ENCODE results near the gene HLX.

The HLX gene, protein sequence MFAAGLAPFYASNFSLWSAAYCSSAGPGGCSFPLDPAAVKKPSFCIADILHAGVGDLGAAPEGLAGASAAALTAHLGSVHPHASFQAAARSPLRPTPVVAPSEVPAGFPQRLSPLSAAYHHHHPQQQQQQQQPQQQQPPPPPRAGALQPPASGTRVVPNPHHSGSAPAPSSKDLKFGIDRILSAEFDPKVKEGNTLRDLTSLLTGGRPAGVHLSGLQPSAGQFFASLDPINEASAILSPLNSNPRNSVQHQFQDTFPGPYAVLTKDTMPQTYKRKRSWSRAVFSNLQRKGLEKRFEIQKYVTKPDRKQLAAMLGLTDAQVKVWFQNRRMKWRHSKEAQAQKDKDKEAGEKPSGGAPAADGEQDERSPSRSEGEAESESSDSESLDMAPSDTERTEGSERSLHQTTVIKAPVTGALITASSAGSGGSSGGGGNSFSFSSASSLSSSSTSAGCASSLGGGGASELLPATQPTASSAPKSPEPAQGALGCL

GRCh38 chr1:220879076-220879508, at the start of gene HLX:
HLX (plus strand) TSS chr1:220879443; CDS start chr1:220879858, 415 bp downstream.
- peak; percentile 89 for DNase-seq
- TF ChIP-seq EZH2phosphoT487 (IDR thresholded peaks at IDR 0.05; ENCODE audit: low read length), result no peak
- no peak for TF ChIP-seq EZH2 (optimal IDR thresholded peaks at IDR 0.05; ENCODE audit: low read depth, low read length)
- TF ChIP-seq CTCF (IDR thresholded peaks at IDR 0.05; ENCODE audit: low read length), result no peak
- Histone ChIP-seq H2AFZ (ENCODE audit: low read length) (peak within 1 kb of the TSS; percentile 97), H3K36me3 (replicated peaks; ENCODE audit: insufficient read depth, low read length) (no peaks in the 10 kb centered on the region), H3K4me1 (ENCODE audit: low read length) (peaks cover 7% of the 10 kb centered on the region; the same call in 1 of the 2 replicates), H3K9me2 (replicated peaks; ENCODE audit: insufficient read depth, low read length) (no peaks in the 10 kb centered on the region), H3K9ac (ENCODE audit: low read length) (peak within 1 kb of the TSS; percentile 66; the same call in 1 of the 2 replicates), H4K20me1 (ENCODE audit: insufficient read depth, low read length) (no peaks in the 10 kb centered on the region), H3K79me2 (ENCODE audit: low read length) (no peaks in the 10 kb centered on the region), H3K4me2 (ENCODE audit: low read depth, low read length) (peak within 1 kb of the TSS; percentile 79), H3K27me3 (replicated peaks; ENCODE audit: insufficient read depth, low read length) (no peaks in the 10 kb centered on the region), H3F3A (ENCODE audit: insufficient read depth, low read length) (0 out of 2 replicates have a peak, but pooled peaks cover 3% of the 10 kb centered on the region), H3K4me3 (ENCODE audit: low read length) (peak within 1 kb of the TSS; percentile 88), H3K27ac (ENCODE audit: low read length) (peak within 1 kb of the TSS; percentile 49; the same call in 1 of the 2 replicates), H3K9me3 (replicated peaks; ENCODE audit: insufficient read depth, low read length) (no peaks in the 10 kb centered on the region)

DNA sequence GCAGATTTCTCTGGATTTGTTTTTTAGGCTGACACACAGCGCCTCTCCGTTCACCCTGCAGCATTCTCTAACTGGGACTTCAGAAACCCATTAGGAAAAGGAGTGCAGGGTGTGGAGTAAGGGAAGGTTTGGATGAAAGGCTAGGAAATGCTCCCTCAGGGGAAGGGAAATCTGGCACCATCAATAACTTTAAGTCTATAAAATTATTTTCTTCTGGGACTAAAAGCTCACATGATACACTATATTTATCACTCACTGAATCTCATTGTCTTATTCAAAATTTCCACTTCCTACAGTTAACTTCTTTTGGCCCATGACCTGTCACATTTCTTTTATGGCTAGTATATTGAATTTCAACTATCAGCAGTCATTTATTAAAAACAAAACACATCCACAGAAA, 45.8 kb upstream of the HLX start:
- Histone ChIP-seq H3K36me3 (replicated peaks; ENCODE audit: insufficient read depth, low read length) (no peaks in the 10 kb centered on the region), H2AFZ (ENCODE audit: low read length) (no peak overlapping the region), H3K4me1 (ENCODE audit: low read length) (no peaks in the 10 kb centered on the region), H3K4me2 (ENCODE audit: low read depth, low read length) (no peak overlapping the region), H3F3A (ENCODE audit: insufficient read depth, low read length) (no peaks in the 10 kb centered on the region), H4K20me1 (ENCODE audit: insufficient read depth, low read length) (no peaks in the 10 kb centered on the region), H3K9ac (ENCODE audit: low read length) (no peak overlapping the region), H3K27ac (ENCODE audit: low read length) (no peak overlapping the region), H3K9me2 (replicated peaks; ENCODE audit: insufficient read depth, low read length) (no peaks in the 10 kb centered on the region), H3K4me3 (ENCODE audit: low read length) (no peak overlapping the region), H3K9me3 (replicated peaks; ENCODE audit: insufficient read depth, low read length) (no peaks in the 10 kb centered on the region), H3K79me2 (ENCODE audit: low read length) (no peaks in the 10 kb centered on the region), H3K27me3 (replicated peaks; ENCODE audit: insufficient read depth, low read length) (no peaks in the 10 kb centered on the region)
- TF ChIP-seq EZH2 (optimal IDR thresholded peaks at IDR 0.05; ENCODE audit: low read depth, low read length) (no peak), EZH2phosphoT487 (IDR thresholded peaks at IDR 0.05; ENCODE audit: low read length) (no peak), CTCF (IDR thresholded peaks at IDR 0.05; ENCODE audit: low read length) (no peak)
- DNase-seq, result no peak

GRCh38 chr1:220834155-220834870, 44.9 kb upstream of the HLX start:
- Histone ChIP-seq H3K79me2 (ENCODE audit: low read length) (no peaks in the 10 kb centered on the region), H4K20me1 (ENCODE audit: insufficient read depth, low read length) (no peaks in the 10 kb centered on the region), H3K4me2 (ENCODE audit: low read depth, low read length) (no peak overlapping the region), H3F3A (ENCODE audit: insufficient read depth, low read length) (no peaks in the 10 kb centered on the region), H3K9me2 (replicated peaks; ENCODE audit: insufficient read depth, low read length) (no peaks in the 10 kb centered on the region), H2AFZ (ENCODE audit: low read length) (no peak overlapping the region), H3K27ac (ENCODE audit: low read length) (no peak overlapping the region), H3K27me3 (replicated peaks; ENCODE audit: insufficient read depth, low read length) (no peaks in the 10 kb centered on the region), H3K9ac (ENCODE audit: low read length) (no peak overlapping the region), H3K4me3 (ENCODE audit: low read length) (no peak overlapping the region), H3K4me1 (ENCODE audit: low read length) (no peaks in the 10 kb centered on the region), H3K9me3 (replicated peaks; ENCODE audit: insufficient read depth, low read length) (no peaks in the 10 kb centered on the region), H3K36me3 (replicated peaks; ENCODE audit: insufficient read depth, low read length) (no peaks in the 10 kb centered on the region)
- DNase-seq, result no peak
- TF ChIP-seq CTCF (IDR thresholded peaks at IDR 0.05; ENCODE audit: low read length) (no peak), EZH2phosphoT487 (IDR thresholded peaks at IDR 0.05; ENCODE audit: low read length) (no peak), EZH2 (optimal IDR thresholded peaks at IDR 0.05; ENCODE audit: low read depth, low read length) (no peak)

Measured in MM.1S (cell line).